ENCODE data around the gene VCAM1. TPM values are rescaled to one million over a fixed set of nuclear protein-coding genes. Genes with fewer than 3 reads are reported as not detected.

The VCAM1 gene
- total and polyA plus RNA-seq, 2 of the 8 experiments (the other 6 are each of a cell fraction or from before 2014, with no cell fraction given) = 0.21 TPM; not detected in 1

- Histone ChIP-seq H3K9ac (replicated peaks in 1 of 4; ENCODE audit: extremely low read depth in 1 of 4, low read depth in 3 of 4, low read length in 3 of 4) (no peak overlapping the region), H2BK120ac (replicated peaks; ENCODE audit: low read depth, low read length) (no peak overlapping the region), H2BK20ac (ENCODE audit: low read length) (no peak overlapping the region), H3K9me3 (ENCODE audit: insufficient read depth in 2 of 2, low read depth in 1 of 2, low read length in 1 of 2) (no peaks in the 10 kb centered on the region), H2BK15ac (ENCODE audit: low read length) (no peak overlapping the region), H4K8ac (ENCODE audit: extremely low read depth, insufficient read depth, low read length) (no peak overlapping the region), H4K91ac (replicated peaks; ENCODE audit: insufficient read length, low read length) (no peak overlapping the region), H3K23me2 (ENCODE audit: low read depth, low read length) (no peaks in the 10 kb centered on the region), H4K5ac (ENCODE audit: insufficient read length, low read depth, low read length) (no peak overlapping the region), H2AK5ac (ENCODE audit: low read depth, low read length) (no peak overlapping the region), H3K56ac (replicated peaks; ENCODE audit: insufficient read length, low read depth, low read length) (no peak overlapping the region), H3K18ac (ENCODE audit: extremely low read depth, low read length) (no peak overlapping the region), H3K79me1 (ENCODE audit: low read depth, low read length) (no peaks in the 10 kb centered on the region), H3K4ac (replicated peaks; ENCODE audit: insufficient read length, low read depth, low read length) (no peak overlapping the region), H3K27me3 (replicated peaks in 1 of 4; ENCODE audit: control insufficient read depth in 3 of 4, extremely low read depth in 1 of 4, insufficient read depth in 3 of 4, low read length in 3 of 4) (no peaks in the 10 kb centered on the region), H2AFZ (ENCODE audit: low read length) (no peak overlapping the region), H3K36me3 (ENCODE audit: control insufficient read depth in 2 of 4, insufficient read depth in 4 of 4, low read length in 3 of 4) (no peaks in the 10 kb centered on the region), H3K23ac (ENCODE audit: insufficient read length) (no peak overlapping the region), H3K27ac (ENCODE audit: low read depth, low read length) (no peak overlapping the region), H3K4me2 (ENCODE audit: insufficient read depth in 1 of 2, low read depth in 2 of 2, low read length in 2 of 2) (no peak overlapping the region), H4K20me1 (replicated peaks in 1 of 2; ENCODE audit: control insufficient read depth in 1 of 2, insufficient read depth in 2 of 2, low read length in 2 of 2) (no peaks in the 10 kb centered on the region), H3K4me1 (replicated peaks in 1 of 4; ENCODE audit: control insufficient read depth in 3 of 4, insufficient read depth in 4 of 4, low read length in 3 of 4) (peaks cover 0 to 5% (median 0%) of the 10 kb centered on the region in 4 experiments; a peak in 1 of 7 replicates), H2BK5ac (ENCODE audit: low read depth, low read length) (no peak overlapping the region), H3K14ac (ENCODE audit: insufficient read length) (no peak overlapping the region), H3K79me2 (ENCODE audit: control insufficient read depth in 1 of 2, insufficient read depth in 2 of 2, low read length in 2 of 2) (no peaks in the 10 kb centered on the region), H2BK12ac (ENCODE audit: low read depth, low read length) (no peak overlapping the region), H3K4me3 (ENCODE audit: extremely low read depth in 1 of 4, insufficient read depth in 2 of 4, low read depth in 3 of 4, low read length in 4 of 4) (no peak overlapping the region)
- ChIA-PET CTCF (ENCODE audit: partially characterized antibody) (interaction anchor here (0.6 to 0.9 kb wide), 3 partner anchors 54 to 602 kb away, joined by 3 to 4 read pairs (median 3); no protein-coding TSS in a partner anchor), POLR2A (ENCODE audit: partially characterized antibody) (no interaction called here)
- FAIRE-seq (no peak), DNase-seq (ENCODE audit: low read depth in 1 of 2, low spot score in 2 of 2) (no peak)
- 91% methylated on average over 2 of the region's 2 CpGs; no CpG with 5 or more reads in 1 of the 2 experiments for WGBS, 2 experiments (ENCODE audit: extremely low coverage in 1 of 2, insufficient coverage in 1 of 2, insufficient read length in 1 of 2, insufficient replicate concordance in 2 of 2, low coverage in 1 of 2, low lambda C conversion rate in 2 of 2, missing lambda C conversion rate in 1 of 2)
- TF ChIP-seq SIX5 (IDR thresholded peaks at IDR 0.05; ENCODE audit: low read depth, low read length) (no peak), POLR2A (IDR thresholded peaks at IDR 0.05; ENCODE audit: control extremely low read depth in 1 of 2, low read depth in 2 of 2, low read length in 2 of 2) (no peak), PHF8 (conservative IDR thresholded peaks at IDR 0.05; ENCODE audit: low read depth, low read length) (no peak), SIN3A (conservative IDR thresholded peaks at IDR 0.05 in 1 of 2, IDR thresholded peaks at IDR 0.05 in 1 of 2; ENCODE audit: low read depth in 1 of 2, low read length in 2 of 2) (no peak), YY1 (IDR thresholded peaks at IDR 0.05; ENCODE audit: low read depth, low read length) (no peak), GABPA (IDR thresholded peaks at IDR 0.05; ENCODE audit: borderline replicate concordance, insufficient read depth, low read length) (no peak), SP1 (IDR thresholded peaks at IDR 0.05; ENCODE audit: low read depth, low read length) (no peak), SP4 (IDR thresholded peaks at IDR 0.05; ENCODE audit: low read length) (no peak), ASH2L (IDR thresholded peaks at IDR 0.05; ENCODE audit: low read length) (no peak), RXRA (IDR thresholded peaks at IDR 0.05; ENCODE audit: insufficient read depth, low read depth, low read length) (no peak), JUN (IDR thresholded peaks at IDR 0.05; ENCODE audit: low read depth, low read length) (no peak), BCL11A (IDR thresholded peaks at IDR 0.05; ENCODE audit: low read depth in 2 of 2, low read length in 2 of 2) (no peak)
Observed at GRCh38 chr1:100703716-100704115, 15.8 kb upstream of the VCAM1 start.

Measured in H1 (cell line).